Measurements from ENCODE around the gene ALX4.
A peak's percentile ranks its signal among the peaks of the same experiment; 100 is the strongest.

Gene ALX4

GRCh38 chr11:44298862-44299261 is 11.1 kb downstream of the ALX4 start:
- Histone ChIP-seq H3K27ac (ENCODE audit: extremely low read depth, low read depth, low read length) (no peak overlapping the region), H3K4me1 (ENCODE audit: control insufficient read depth, insufficient read depth, low read length) (no peaks in the 10 kb centered on the region), H3K36me3 (ENCODE audit: control insufficient read depth in 2 of 2, insufficient read depth in 1 of 2, low read length in 2 of 2) (peaks cover 0 to 2% of the 10 kb centered on the region in 2 experiments; a peak in 1 of 3 replicates), H3K4me3 (ENCODE audit: low read depth, low read length) (no peak overlapping the region), H3K9me3 (ENCODE audit: control insufficient read depth, insufficient read depth, low read depth, low read length) (no peaks in the 10 kb centered on the region)
- no peak for TF ChIP-seq ZFP3 (tag by site-specific recombination; IDR thresholded peaks at IDR 0.05; ENCODE audit: low read depth)
- 0 out of 2 replicates have a peak, but pooled peaks have one; percentile 35 for TF ChIP-seq ZNF664 (tag by site-specific recombination; IDR thresholded peaks at IDR 0.05)
- TF ChIP-seq ZNF785 (tag by site-specific recombination; IDR thresholded peaks at IDR 0.05): no peak
- POLR2A ChIA-PET: interaction anchor here (0.6 kb wide), 1 partner anchor 235 kb away, joined by 4 read pairs; no protein-coding TSS in a partner anchor
- CTCF ChIA-PET: interaction anchor here (0.5 to 1.0 kb wide), 3 partner anchors 139 to 283 kb away, joined by 4 read pairs; no protein-coding TSS in a partner anchor

GRCh38 chr11:44290208-44290607 is 19.7 kb downstream of the ALX4 start:
- Histone ChIP-seq H3K36me3 (ENCODE audit: control insufficient read depth in 2 of 2, insufficient read depth in 1 of 2, low read length in 2 of 2) (no peaks in the 10 kb centered on the region), H3K4me3 (ENCODE audit: low read depth, low read length) (no peak overlapping the region), H3K9me3 (ENCODE audit: control insufficient read depth, insufficient read depth, low read depth, low read length) (no peaks in the 10 kb centered on the region), H3K27ac (ENCODE audit: extremely low read depth, low read depth, low read length) (no peak overlapping the region), H3K4me1 (ENCODE audit: control insufficient read depth, insufficient read depth, low read length) (no peaks in the 10 kb centered on the region)
- CTCF ChIA-PET: interaction anchor here (0.6 to 2.5 kb wide), 4 partner anchors 47 to 197 kb away, joined by 3 to 9 read pairs (median 4); no protein-coding TSS in a partner anchor
- no peak for TF ChIP-seq ZSCAN16 (tag by site-specific recombination; IDR thresholded peaks at IDR 0.05)
- no peak for TF ChIP-seq ZNF341 (tag by site-specific recombination; IDR thresholded peaks at IDR 0.05; ENCODE audit: low read depth)
- TF ChIP-seq ZNF202 (tag by site-specific recombination; IDR thresholded peaks at IDR 0.05; ENCODE audit: borderline replicate concordance): no peak
- no peak for TF ChIP-seq ZNF548 (tag by site-specific recombination; IDR thresholded peaks at IDR 0.05)
- no peak for TF ChIP-seq TCF7L2 (IDR thresholded peaks at IDR 0.05; ENCODE audit: borderline replicate concordance, low read depth, low read length)
- TF ChIP-seq ZNF555 (tag by site-specific recombination; conservative IDR thresholded peaks at IDR 0.05): no peak
- TF ChIP-seq ZNF513 (tag by site-specific recombination; IDR thresholded peaks at IDR 0.05): no peak
- TF ChIP-seq ZNF184 (tag by site-specific recombination; IDR thresholded peaks at IDR 0.05): no peak
- TF ChIP-seq ZNF280C (tag by site-specific recombination; IDR thresholded peaks at IDR 0.05): no peak
- no peak for TF ChIP-seq ZBTB20 (tag by site-specific recombination; IDR thresholded peaks at IDR 0.05)
- no peak for TF ChIP-seq ZNF214 (tag by site-specific recombination; IDR thresholded peaks at IDR 0.05; ENCODE audit: borderline replicate concordance)
- no peak for TF ChIP-seq ZNF530 (tag by site-specific recombination; IDR thresholded peaks at IDR 0.05; ENCODE audit: low read depth)
- POLR2A ChIA-PET: no interaction called here

GRCh38 chr11:44288133-44288526 is 21.8 kb downstream of the ALX4 start:
- ChIA-PET CTCF (interaction anchor here (0.7 to 2.5 kb wide), 7 partner anchors 29 to 329 kb away, joined by 3 to 10 read pairs (median 6); no protein-coding TSS in a partner anchor), POLR2A (no interaction called here)
- Histone ChIP-seq H3K4me3 (ENCODE audit: low read depth, low read length) (no peak overlapping the region), H3K27ac (ENCODE audit: extremely low read depth, low read depth, low read length) (no peak overlapping the region), H3K9me3 (ENCODE audit: control insufficient read depth, insufficient read depth, low read depth, low read length) (no peaks in the 10 kb centered on the region), H3K4me1 (ENCODE audit: control insufficient read depth, insufficient read depth, low read length) (no peaks in the 10 kb centered on the region), H3K36me3 (ENCODE audit: control insufficient read depth in 2 of 2, insufficient read depth in 1 of 2, low read length in 2 of 2) (no peaks in the 10 kb centered on the region)
- TF ChIP-seq ZSCAN23 (tag by site-specific recombination; IDR thresholded peaks at IDR 0.05) (no peak), ZNF510 (tag by site-specific recombination; IDR thresholded peaks at IDR 0.05; ENCODE audit: insufficient replicate concordance) (no peak), ZSCAN30 (tag by site-specific recombination; IDR thresholded peaks at IDR 0.05) (no peak), ZFP37 (tag by site-specific recombination; IDR thresholded peaks at IDR 0.05) (no peak), SP2 (tag by site-specific recombination; IDR thresholded peaks at IDR 0.05) (no peak), YY2 (tag by site-specific recombination; IDR thresholded peaks at IDR 0.05) (no peak), GLI4 (tag by site-specific recombination; IDR thresholded peaks at IDR 0.05) (no peak), ZXDB (tag by site-specific recombination; IDR thresholded peaks at IDR 0.05) (no peak), ZNF555 (tag by site-specific recombination; conservative IDR thresholded peaks at IDR 0.05) (no peak), ZNF600 (tag by site-specific recombination; IDR thresholded peaks at IDR 0.05) (no peak), ZNF155 (tag by site-specific recombination; IDR thresholded peaks at IDR 0.05) (no peak), ZNF626 (tag by site-specific recombination; IDR thresholded peaks at IDR 0.05) (no peak), ZNF768 (tag by site-specific recombination; IDR thresholded peaks at IDR 0.05) (no peak), ZNF394 (tag by site-specific recombination; IDR thresholded peaks at IDR 0.05; ENCODE audit: borderline replicate concordance) (no peak), ZNF529 (tag by site-specific recombination; IDR thresholded peaks at IDR 0.05; ENCODE audit: insufficient replicate concordance) (no peak), ZNF350 (tag by site-specific recombination; IDR thresholded peaks at IDR 0.05) (no peak), ZNF426 (tag by site-specific recombination; IDR thresholded peaks at IDR 0.05) (no peak)
